NB4 (cell line): ENCODE measurements around the gene KRTAP4-3.

ENCODE experiments used
- CTCF ChIP-seq: IDR thresholded peaks from one replicate; pipeline ENCODE4 v1.5.1; 2012; ENCODE audit warnings: low read depth, low read length
- MYC ChIP-seq: IDR thresholded peaks from 2 replicates; pipeline ENCODE4 v1.6.1; 2011; ENCODE audit warnings: low read depth, low read length

- no peak for TF ChIP-seq CTCF
- no peak for TF ChIP-seq MYC
Measured at GRCh38 chr17:41178341-41178740, 10.3 kb upstream of the KRTAP4-3 start.
